ENCODE data around the gene EFHC1.
"Not testable (repeated sequence)": the region's sequence is repeated elsewhere in the genome, so short reads cannot be mapped to it uniquely, and the experiment has no call there.

The EFHC1 gene

DNA sequence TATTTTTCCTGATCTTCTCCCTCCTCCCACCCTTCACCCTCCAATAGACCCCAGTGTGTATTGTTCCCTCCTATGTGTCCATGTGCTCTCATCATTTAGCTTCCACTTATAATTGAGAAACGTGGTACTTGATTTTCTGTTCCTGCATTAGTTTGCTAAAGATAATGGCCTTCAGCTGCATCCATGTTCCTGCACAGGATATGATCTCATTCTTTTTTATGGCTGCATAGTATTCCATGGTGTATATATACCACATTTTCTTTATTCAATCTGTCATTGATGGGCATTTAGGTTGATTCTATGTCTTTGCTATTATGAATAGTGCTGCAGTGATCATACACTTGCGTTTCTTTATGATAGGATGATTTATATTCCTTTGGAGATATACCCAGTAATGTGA lies 41.1 kb downstream of the EFHC1 start:
- DNase-seq: not testable (repeated sequence)

GRCh38 chr6:52474173-52474572 lies 54.0 kb downstream of the EFHC1 start:
- no peak for DNase-seq

DNA sequence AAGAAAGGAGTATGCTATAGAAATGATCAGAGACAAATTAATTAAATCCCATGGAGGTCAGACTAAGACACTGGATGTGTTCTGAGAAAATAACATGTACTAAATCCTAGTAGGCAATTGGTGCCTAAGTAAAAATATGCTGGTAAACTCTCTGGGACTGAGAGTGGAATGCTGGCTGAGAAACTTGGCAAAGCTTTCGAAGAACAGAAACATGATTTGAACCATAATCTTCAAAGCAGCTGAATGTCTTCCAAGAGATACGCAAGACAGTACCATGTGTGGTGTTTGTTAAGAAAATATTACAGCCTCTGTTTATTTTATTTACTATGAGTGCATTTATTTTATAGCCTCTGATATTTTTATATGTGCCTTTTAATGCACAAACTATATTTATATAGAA lies 55.2 kb downstream of the EFHC1 start:
- no peak for DNase-seq

DNA sequence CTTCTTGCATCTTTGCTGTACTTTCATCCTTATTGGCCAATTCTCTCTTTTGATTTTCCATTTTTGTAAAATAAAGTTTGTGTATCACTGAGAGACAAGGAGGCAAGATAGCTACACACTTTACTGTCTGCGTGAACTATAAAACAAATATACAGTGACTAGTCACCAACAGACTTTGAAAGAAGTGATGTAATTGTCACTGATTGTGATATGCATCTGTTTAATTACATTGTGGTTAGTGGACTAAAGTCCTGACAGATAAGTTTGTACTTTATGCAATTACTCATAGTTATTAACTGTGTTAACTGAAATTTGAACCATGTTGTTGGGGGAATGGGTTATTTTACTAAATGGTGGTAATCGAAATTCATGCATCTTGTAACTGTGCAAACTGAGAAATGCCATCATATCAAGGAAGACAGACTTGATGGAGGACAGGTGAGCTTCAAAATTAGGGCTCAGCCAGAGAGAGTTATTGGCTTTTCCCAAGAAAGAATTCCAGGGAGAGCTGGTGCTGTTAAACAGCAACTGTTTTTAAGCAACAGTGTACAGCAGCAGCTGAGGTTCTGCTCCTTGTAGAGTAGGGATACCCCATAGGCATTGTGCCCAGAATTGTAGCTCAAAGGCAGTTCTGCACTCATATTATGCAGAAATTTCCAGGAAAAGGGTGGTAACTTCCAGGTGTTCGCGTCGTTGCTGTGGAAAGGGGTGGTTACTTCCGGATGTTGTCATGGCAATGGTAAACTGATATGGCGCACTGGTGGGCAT lies 62.9 kb downstream of the EFHC1 start:
- no peak for DNase-seq

- DNase-seq: no peak
Measured at GRCh38 chr6:52483671-52484003, 63.5 kb downstream of the EFHC1 start.

GRCh38 chr6:52489881-52490280 lies 69.7 kb downstream of the EFHC1 start:
- no peak for DNase-seq

GRCh38 chr6:52491203-52492069 lies 71.3 kb downstream of the EFHC1 start:
- no peak for DNase-seq

DNA sequence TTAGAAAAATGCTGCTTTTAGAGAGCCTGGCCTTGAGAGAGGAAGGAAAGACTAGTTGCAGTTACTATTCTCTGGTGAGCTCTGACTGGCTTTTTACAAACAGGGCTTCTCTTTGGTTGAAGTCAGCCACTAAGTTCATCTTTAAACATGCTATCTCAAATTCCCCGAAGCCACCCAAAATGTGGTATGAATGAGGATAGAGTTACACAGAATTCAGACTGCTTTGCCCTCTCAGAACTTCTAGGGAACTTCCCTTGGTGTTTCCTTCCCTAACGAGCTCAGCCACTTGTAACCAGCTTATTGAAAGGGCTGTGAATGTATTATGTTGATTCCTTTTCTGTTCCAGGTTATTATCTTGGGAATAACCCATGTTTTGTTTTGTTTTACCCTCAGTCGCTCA lies 73.5 kb downstream of the EFHC1 start:
- no peak for DNase-seq

DNA sequence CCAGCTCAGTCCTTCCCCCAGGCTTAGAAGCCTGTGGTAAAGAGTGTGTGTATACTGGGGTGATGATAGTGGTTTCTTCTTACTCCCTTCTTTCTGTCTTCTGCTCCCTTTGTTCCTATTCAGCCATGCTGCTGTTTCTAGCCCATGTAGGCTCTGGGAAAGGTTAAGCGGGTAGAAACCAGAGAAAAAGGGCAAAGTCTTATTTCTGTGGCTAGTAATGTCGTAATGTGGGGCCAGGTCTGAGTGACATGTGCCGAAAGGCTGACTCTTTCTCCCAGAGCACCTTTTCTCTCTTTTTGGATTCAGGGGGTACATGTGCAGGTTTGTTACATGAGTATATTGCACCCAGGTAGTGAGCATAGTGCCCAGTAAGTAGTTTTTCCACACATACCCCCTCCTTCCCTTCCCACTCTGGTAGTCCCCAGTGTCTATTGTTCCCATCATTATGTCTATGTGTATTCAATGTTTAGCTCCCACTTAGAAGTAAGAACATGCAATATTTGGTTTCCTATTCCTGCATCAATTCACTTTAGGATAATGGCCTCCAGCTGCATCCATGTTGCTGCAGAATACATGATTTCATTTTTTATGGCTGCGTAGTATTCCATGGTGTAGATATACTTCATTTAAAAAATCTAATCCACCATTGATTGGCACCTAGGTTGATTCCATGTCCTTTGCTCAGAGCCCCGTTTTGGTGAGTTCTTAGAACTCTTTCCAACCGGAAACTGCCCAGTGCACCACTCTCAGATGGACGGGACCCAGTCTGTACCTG lies 74.3 kb downstream of the EFHC1 start:
- DNase-seq: no peak

DNA sequence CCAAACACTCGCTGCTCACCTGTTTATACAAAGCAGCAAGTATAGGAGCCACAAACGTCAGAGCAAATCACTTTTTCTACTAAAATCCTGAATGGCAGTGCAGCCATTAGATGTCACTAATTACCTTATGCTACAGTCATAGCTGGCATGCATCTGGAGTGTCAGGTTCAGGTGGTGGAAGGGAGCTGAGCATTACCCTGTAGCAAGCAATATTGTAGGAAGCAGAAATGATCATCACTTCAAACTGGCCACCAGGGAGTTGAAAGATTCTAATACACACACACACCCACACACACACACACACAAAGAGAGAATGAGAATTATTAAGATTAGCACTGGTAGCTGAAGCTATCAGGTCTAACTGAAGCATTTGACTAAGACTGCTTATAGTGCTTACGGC lies 75.8 kb downstream of the EFHC1 start:
- DNase-seq: no peak

GRCh38 chr6:52496631-52497030 lies 76.5 kb downstream of the EFHC1 start:
- DNase-seq: no peak

GRCh38 chr6:52497652-52498408 lies 77.7 kb downstream of the EFHC1 start:
- no peak for DNase-seq

- no peak for DNase-seq
Measured at GRCh38 chr6:52498538-52499017, 78.4 kb downstream of the EFHC1 start.

DNA sequence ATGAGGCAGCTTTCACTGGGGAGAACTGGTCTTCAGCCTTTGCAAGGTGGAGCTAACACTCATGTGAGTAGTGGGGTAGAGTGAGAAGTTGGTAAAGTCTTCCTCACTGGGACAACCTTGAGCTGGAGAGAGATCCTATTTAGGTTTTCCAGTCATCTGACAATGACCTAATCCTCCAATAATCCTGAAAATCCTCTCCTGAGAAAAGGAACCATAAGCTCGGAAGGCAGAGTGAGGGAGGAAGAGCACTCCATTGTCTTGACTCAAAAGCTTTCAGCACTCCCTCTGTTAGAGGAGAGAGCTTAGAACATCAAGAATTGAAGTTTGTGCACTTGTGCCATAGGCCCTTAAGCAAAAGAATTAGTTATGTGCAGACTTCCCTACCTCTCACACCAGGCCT lies 78.9 kb downstream of the EFHC1 start:
- DNase-seq: peak in 1 of 2 experiments; percentile 9

DNA sequence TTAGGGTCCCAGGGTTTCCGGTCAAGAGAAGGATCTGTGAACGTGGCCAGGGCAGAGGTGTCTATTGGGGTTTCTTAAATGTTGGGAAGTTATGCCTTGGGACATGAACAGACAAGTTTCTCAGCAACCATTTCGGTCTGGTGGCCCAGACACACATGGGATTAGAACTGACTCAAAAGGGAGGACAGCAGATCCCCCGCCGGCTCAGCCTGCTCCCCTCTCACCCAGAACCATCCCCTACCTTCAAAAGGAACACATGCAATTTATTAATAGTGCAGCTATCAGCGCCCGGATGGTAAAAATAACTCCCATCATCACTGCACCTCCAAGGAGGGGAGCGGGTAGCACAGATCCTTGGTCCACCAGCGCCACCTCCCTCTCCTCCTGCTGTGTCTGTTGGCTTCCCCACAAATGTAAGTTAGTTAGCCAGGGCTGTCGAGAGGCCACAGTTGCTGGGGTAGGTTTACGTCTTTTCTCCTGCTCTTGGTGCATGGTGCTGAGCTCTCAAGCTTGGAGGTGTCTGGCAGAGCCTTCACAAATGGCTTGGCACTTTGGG lies 79.6 kb downstream of the EFHC1 start:
- no peak for DNase-seq

DNA sequence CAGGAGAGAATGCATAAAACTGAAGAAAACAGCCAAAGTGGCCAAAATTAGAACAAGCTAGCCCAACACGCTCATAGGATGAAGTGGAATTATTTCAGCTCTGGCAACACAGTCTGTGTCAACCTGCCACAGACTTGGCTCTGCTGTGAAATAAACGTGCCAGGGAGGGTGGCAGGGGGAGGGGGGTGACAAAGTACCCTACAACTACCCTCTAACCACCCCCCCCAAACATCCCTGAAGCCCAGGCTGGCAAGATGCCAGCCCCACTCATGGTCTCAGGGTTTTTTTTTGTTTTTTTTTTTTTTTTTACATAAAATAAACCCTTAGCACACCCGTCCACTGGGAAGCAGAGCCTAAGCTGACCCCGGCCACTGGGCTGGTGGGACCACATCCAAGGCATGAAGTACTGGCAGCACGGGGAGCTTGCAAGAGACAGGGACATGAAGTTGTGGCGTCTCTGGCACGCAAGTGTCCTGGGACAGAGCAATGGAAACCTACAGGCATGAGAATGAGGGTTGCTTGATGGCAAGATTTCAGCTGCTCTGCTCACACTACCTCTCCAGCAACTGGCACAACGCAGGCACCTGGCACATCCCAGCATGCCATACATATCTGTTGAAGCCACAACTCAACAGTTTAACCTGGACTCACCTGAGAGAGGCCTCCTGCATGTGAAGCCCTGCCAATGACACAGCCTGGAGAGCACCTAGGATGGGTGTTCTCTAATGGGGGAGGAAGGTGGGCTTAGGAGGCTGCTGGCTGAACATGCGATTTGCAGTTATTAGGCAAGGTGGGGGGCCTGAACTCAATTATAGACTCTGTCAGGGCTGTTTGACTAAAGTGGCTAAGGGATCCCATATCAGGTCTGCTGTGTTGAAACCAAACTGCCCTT lies 80.3 kb downstream of the EFHC1 start:
- no peak for DNase-seq

- no peak for DNase-seq
Measured at GRCh38 chr6:52502306-52503029, 82.3 kb downstream of the EFHC1 start.

- no peak for DNase-seq
Measured at GRCh38 chr6:52503323-52503747, 83.2 kb downstream of the EFHC1 start.

GRCh38 chr6:52503851-52504781 lies 84.0 kb downstream of the EFHC1 start:
- no peak for DNase-seq

Data from NCI-H524 (cell line).